H9 (cell line): ENCODE results near the gene JARID2. TPM values are rescaled to one million over a fixed set of nuclear protein-coding genes. Genes with fewer than 3 reads are reported as not detected.

Experiments
- DNase-seq: peaks from one replicate; pipeline ENCODE4 v3.0.0-alpha.2; 2017
- H2AFZ ChIP-seq: one replicate; pipeline ENCODE4 v1.6.1; 2013; ENCODE audit warnings: mild to moderate bottlenecking, low read length, control low read depth, moderate library complexity
- H2AK5ac ChIP-seq: 2 replicates; pipeline ENCODE4 v1.6.1; 2013; ENCODE audit warnings: low read length, control low read depth, mixed read lengths; ENCODE audit not compliant: insufficient read length
- H2BK120ac ChIP-seq: one replicate; pipeline ENCODE4 v1.6.1; 2013; ENCODE audit warnings: low read depth, mild to moderate bottlenecking, low read length, control low read depth, inconsistent platforms; ENCODE audit not compliant: poor library complexity, severe bottlenecking
- H2BK12ac ChIP-seq: 2 replicates; pipeline ENCODE4 v1.6.1; 2013; ENCODE audit warnings: low read length, control low read depth, mixed read lengths, low read depth; ENCODE audit not compliant: insufficient read length
- H2BK15ac ChIP-seq: 2 replicates; pipeline ENCODE4 v1.6.1; 2013; ENCODE audit warnings: low read depth, low read length, control low read depth
- H2BK20ac ChIP-seq: one replicate; pipeline ENCODE4 v1.6.1; 2013; ENCODE audit warnings: low read depth, mild to moderate bottlenecking, low read length, control low read depth, inconsistent platforms; ENCODE audit not compliant: poor library complexity, severe bottlenecking
- H2BK5ac ChIP-seq: 2 replicates; pipeline ENCODE4 v1.6.1; 2013; ENCODE audit warnings: low read length, control low read depth, mixed read lengths; ENCODE audit not compliant: insufficient read length
- H3K14ac ChIP-seq: 2 replicates; pipeline ENCODE4 v1.6.1; 2013; ENCODE audit warnings: low read length, control low read depth; ENCODE audit not compliant: insufficient read depth
- H3K18ac ChIP-seq: 2 replicates; pipeline ENCODE4 v1.6.1; 2013; ENCODE audit warnings: low read depth, mild to moderate bottlenecking, mixed read lengths, low read length, control low read depth; ENCODE audit not compliant: insufficient read length
- H3K23ac ChIP-seq: 2 replicates; pipeline ENCODE4 v1.6.1; 2013; ENCODE audit warnings: low read length, control low read depth, mixed read lengths, low read depth; ENCODE audit not compliant: insufficient read length
- H3K23me2 ChIP-seq: 2 replicates; pipeline ENCODE4 v1.6.1; 2013; ENCODE audit warnings: low read depth, mild to moderate bottlenecking, mixed read lengths, low read length, control low read depth; ENCODE audit not compliant: insufficient read length, poor library complexity, severe bottlenecking
- H3K27ac ChIP-seq: 2 replicates; pipeline ENCODE4 v1.5.1; 2013; ENCODE audit warnings: low read length, control low read depth, mixed read lengths, low read depth; ENCODE audit not compliant: insufficient read length
- H3K27me3 ChIP-seq: 2 replicates; pipeline ENCODE4 v1.6.1; 2013; ENCODE audit warnings: low read length, control low read depth, inconsistent platforms; ENCODE audit not compliant: insufficient read depth
- H3K4ac ChIP-seq: 2 replicates; pipeline ENCODE4 v1.6.1; 2013; ENCODE audit warnings: low read depth, mild to moderate bottlenecking, control low read depth, inconsistent platforms, low read length, moderate library complexity
- H3K4me1 ChIP-seq: 2 replicates; pipeline ENCODE4 v1.6.1; 2013; ENCODE audit warnings: low read length, control low read depth, inconsistent platforms; ENCODE audit not compliant: insufficient read depth
- H3K4me2 ChIP-seq: 2 replicates; pipeline ENCODE4 v1.6.1; 2013; ENCODE audit warnings: low read length, control low read depth, mixed read lengths; ENCODE audit not compliant: insufficient read length, insufficient read depth
- H3K56ac ChIP-seq: 2 replicates; pipeline ENCODE4 v1.6.1; 2013; ENCODE audit warnings: low read depth, mild to moderate bottlenecking, mixed read lengths, low read length, control low read depth; ENCODE audit not compliant: insufficient read length
- H3K79me1 ChIP-seq: 2 replicates; pipeline ENCODE4 v1.6.1; 2013; ENCODE audit warnings: low read depth, mild to moderate bottlenecking, moderate library complexity, low read length, control low read depth, inconsistent platforms; ENCODE audit not compliant: insufficient read depth, poor library complexity, severe bottlenecking
- H3K79me2 ChIP-seq: 2 replicates; pipeline ENCODE4 v1.6.1; 2013; ENCODE audit warnings: low read length, control low read depth, inconsistent platforms; ENCODE audit not compliant: insufficient read depth
- H3K9ac ChIP-seq: 2 replicates; pipeline ENCODE4 v1.6.1; 2013; ENCODE audit warnings: low read length, control low read depth, mixed read lengths; ENCODE audit not compliant: insufficient read length; ENCODE audit errors: extremely low read depth
- H3K9me3 ChIP-seq: one replicate; pipeline ENCODE4 v1.6.1; 2013; ENCODE audit warnings: low read depth, low read length, inconsistent platforms; ENCODE audit not compliant: control insufficient read depth
- H3T11ph ChIP-seq: one replicate; pipeline ENCODE4 v1.6.1; 2013; ENCODE audit warnings: mild to moderate bottlenecking, low read length, control low read depth, inconsistent platforms
- H4K20me1 ChIP-seq: one replicate; pipeline ENCODE4 v1.6.1; 2013; ENCODE audit not compliant: control insufficient read depth, insufficient read length, insufficient read depth
- H4K5ac ChIP-seq: 2 replicates; pipeline ENCODE4 v1.6.1; 2013; ENCODE audit warnings: low read depth, mild to moderate bottlenecking, mixed read lengths, low read length, control low read depth; ENCODE audit not compliant: insufficient read length
- H4K8ac ChIP-seq: replicated peaks from 2 replicates; pipeline ENCODE4 v1.6.1; 2013; ENCODE audit warnings: low read length, control low read depth, mixed read lengths, low read depth; ENCODE audit not compliant: insufficient read length
- H4K91ac ChIP-seq: 2 replicates; pipeline ENCODE4 v1.6.1; 2013; ENCODE audit warnings: low read depth, mild to moderate bottlenecking, moderate library complexity, mixed read lengths, low read length, control low read depth; ENCODE audit not compliant: insufficient read length
- H3K27ac Mint-ChIP-seq, 3 experiments: 2 replicates in 2 of 3; 3 replicates in 1 of 3; pipeline ENCODE4 v1.8.0; 2020 to 2021; ENCODE audit warnings: mixed read lengths in 3 of 3, mild to moderate bottlenecking in 1 of 3, moderate library complexity in 1 of 3
- H3K27me3 Mint-ChIP-seq: 2 replicates; pipeline ENCODE4 v1.8.0; 2021; ENCODE audit warnings: low read depth, mild to moderate bottlenecking, moderate library complexity, mixed read lengths
- H3K36me3 Mint-ChIP-seq, 3 experiments: 2 replicates in 2 of 3; 3 replicates in 1 of 3; pipeline ENCODE4 v1.8.0; 2020 to 2021; ENCODE audit warnings: low read depth in 3 of 3, mixed read lengths in 3 of 3; ENCODE audit not compliant: insufficient read depth in 1 of 3
- H3K4me1 Mint-ChIP-seq, 2 experiments: 2 replicates each; pipeline ENCODE4 v1.8.0; 2020; ENCODE audit warnings: mixed read lengths in 2 of 2
- H3K4me3 Mint-ChIP-seq, 2 experiments: 2 replicates in 1 of 2; 3 replicates in 1 of 2; pipeline ENCODE4 v1.8.0; 2020 to 2021; ENCODE audit warnings: mild to moderate bottlenecking in 2 of 2, mixed read lengths in 2 of 2, moderate library complexity in 1 of 2
- H3K9me3 Mint-ChIP-seq, 2 experiments: 2 replicates in 1 of 2; 3 replicates in 1 of 2; pipeline ENCODE4 v1.8.0; 2020; ENCODE audit warnings: mild to moderate bottlenecking in 2 of 2, mixed read lengths in 2 of 2, moderate library complexity in 1 of 2
- CTCF ChIP-seq: fragments of 200-600 bp; sonication (generic); conservative IDR thresholded peaks from 3 replicates; pipeline ENCODE4 v1.8.0; 2021; ENCODE audit warnings: antibody characterized with exemption, mild to moderate bottlenecking
- WGBS: extraction: QIAGEN DNeasy Blood & Tissue Kit; methylation state at CpG from one replicate; pipeline ENCODE4 v1.1.7; 2013; ENCODE audit warnings: missing lambda C conversion rate, low lambda C conversion rate, mixed read lengths; ENCODE audit not compliant: insufficient read length; ENCODE audit errors: extremely low coverage; 5-methylcytosine and 5-hydroxymethylcytosine counted together
- total RNA-seq: library from RNA; stranded (reverse); gene quantifications from 2 replicates; pipeline ENCODE4 v1.2.1, GENCODE V29; 2021

Gene JARID2
- total RNA-seq, 1 experiment from 2014 or later: 174 TPM

GRCh38 chr6:15427331-15428070 lies 181.6 kb downstream of the JARID2 start:
- no peak overlapping the region for H3K14ac ChIP-seq
- no peak overlapping the region for H3K9ac ChIP-seq
- peaks cover 41% of the 10 kb centered on the region for H3K4me1 ChIP-seq
- no peak overlapping the region for H2BK120ac ChIP-seq
- H4K5ac ChIP-seq: no peak overlapping the region
- no peak for DNase-seq
- no peak overlapping the region for H2BK20ac ChIP-seq
- no peak overlapping the region for H4K91ac ChIP-seq
- no peak overlapping the region for H2BK15ac ChIP-seq
- H3K4ac ChIP-seq: no peak overlapping the region
- peaks cover 3% of the 10 kb centered on the region for H3K79me1 ChIP-seq
- H3K18ac ChIP-seq: no peak overlapping the region
- no peaks in the 10 kb centered on the region for H3K27me3 ChIP-seq
- no peak overlapping the region for H2AK5ac ChIP-seq
- H4K20me1 ChIP-seq: peaks cover 5% of the 10 kb centered on the region
- no peak overlapping the region for H3K56ac ChIP-seq
- no peak overlapping the region for H2BK5ac ChIP-seq
- H3K79me2 ChIP-seq: peaks cover 92% of the 10 kb centered on the region
- Mint-ChIP-seq H3K27ac (peak overlapping the region in 2 of 3 experiments; percentile 59 to 91; a peak in 4 of 7 replicates), H3K36me3 (peaks cover 0 to 30% (median 4%) of the 10 kb centered on the region in 3 experiments; a peak in 5 of 7 replicates), H3K9me3 (no peaks in the 10 kb centered on the region), H3K4me3 (no peak overlapping the region), H3K27me3 (no peaks in the 10 kb centered on the region), H3K4me1 (peaks cover 90 to 93% of the 10 kb centered on the region in 2 experiments)
- no peak overlapping the region for H2AFZ ChIP-seq
- no peak overlapping the region for H2BK12ac ChIP-seq
- H3K4me2 ChIP-seq: no peak overlapping the region
- no peak for TF ChIP-seq CTCF
- no peak overlapping the region for H3T11ph ChIP-seq
- no peaks in the 10 kb centered on the region for H3K23me2 ChIP-seq
- no peak overlapping the region for H3K23ac ChIP-seq
- H3K9me3 ChIP-seq: no peaks in the 10 kb centered on the region
- H3K27ac ChIP-seq: no peak overlapping the region
- WGBS: no CpG with 5 or more reads among the region's 5 CpGs
- no peak overlapping the region for H4K8ac ChIP-seq
